NCI-H128 (cell line): ENCODE measurements around the gene CXXC5.

Source experiments
- DNase-seq: peaks from one replicate; lab custom pipeline; 2025; ENCODE audit not compliant: unreplicated experiment; lab: John Stamatoyannopoulos, UW

CXXC5 gene

GRCh38 chr5:139638090-139638735 lies 9.9 kb upstream of the CXXC5 start:
- peak; percentile 41 for DNase-seq

DNA sequence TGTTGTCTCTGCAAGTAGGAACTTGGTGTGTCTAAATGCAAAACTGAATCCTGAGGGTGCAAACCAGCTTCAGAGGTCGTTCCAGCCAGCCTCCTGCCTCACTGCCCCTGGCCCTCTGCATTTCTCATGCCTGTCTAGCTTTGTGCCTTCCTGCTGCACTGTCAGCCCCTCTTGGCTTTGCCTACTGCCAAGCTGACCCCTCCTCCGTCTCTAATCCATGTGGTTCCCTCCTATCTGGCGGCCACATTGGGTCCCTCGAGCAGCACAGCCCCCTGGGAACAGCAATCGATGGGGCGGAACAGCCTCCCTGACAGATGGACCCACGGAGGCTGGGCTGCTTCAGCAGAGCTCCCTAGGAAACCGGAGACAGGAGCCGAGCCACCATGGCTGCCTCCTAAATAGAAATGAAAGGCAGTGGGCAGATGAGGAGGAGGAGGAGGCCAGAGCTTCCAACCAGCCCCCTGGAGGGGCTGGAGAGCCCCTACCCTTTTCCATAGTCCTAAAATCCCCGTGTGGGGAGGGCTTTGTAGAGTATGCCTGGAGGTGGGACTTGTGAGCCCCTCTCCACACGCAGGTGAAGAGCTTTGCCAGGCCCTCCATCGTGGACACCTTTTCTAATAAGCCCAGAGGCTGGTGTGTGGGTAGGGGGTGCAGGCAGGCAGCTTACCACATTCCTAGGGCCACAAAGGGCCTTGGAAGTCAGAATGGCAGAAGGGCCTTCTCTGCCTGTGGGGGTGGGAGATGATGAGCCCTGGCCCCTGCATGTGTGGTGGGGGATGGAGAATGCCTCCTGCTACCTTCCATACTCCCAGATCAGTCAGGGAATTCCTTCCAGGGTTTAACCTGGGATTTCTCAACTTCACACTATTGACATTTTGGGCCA lies 9.2 kb upstream of the CXXC5 start:
- DNase-seq = no peak

DNA sequence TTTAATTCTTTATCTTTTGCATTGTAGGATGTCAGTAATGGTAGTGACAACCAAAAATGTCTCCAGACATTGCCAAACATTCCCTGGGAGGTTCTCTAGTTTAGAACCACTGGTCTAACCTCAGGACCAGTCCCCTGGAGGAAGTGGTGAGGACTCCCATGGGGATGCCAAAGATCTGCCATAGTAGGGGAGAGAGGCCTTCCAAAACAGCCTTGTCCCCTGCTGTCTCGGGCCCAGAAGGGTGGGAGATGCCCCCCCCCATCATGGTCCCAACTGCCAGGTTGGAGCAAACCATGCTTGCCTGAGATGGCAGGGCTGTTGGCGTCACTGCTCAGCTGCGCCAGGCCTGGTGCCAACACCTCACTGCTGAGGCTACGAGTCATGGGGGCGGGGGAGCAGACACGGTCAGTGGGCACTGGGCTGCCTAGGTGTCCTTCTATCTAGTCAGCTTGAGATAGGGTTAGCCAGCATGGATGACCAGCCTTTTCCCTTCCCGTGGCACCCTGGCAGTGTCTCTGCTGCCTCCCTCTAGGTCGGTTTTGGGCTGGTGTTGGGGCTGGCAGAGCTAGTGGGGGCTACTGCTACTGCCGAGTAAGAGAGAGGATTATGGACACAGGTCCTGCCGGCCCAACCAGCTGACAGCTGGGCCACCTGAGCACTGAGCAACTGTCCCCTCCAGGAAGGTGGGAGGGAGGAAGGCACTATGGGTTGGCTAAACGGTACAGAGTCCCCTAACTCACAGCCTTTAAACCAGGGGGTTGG lies 8.3 kb upstream of the CXXC5 start:
- no peak for DNase-seq

DNA sequence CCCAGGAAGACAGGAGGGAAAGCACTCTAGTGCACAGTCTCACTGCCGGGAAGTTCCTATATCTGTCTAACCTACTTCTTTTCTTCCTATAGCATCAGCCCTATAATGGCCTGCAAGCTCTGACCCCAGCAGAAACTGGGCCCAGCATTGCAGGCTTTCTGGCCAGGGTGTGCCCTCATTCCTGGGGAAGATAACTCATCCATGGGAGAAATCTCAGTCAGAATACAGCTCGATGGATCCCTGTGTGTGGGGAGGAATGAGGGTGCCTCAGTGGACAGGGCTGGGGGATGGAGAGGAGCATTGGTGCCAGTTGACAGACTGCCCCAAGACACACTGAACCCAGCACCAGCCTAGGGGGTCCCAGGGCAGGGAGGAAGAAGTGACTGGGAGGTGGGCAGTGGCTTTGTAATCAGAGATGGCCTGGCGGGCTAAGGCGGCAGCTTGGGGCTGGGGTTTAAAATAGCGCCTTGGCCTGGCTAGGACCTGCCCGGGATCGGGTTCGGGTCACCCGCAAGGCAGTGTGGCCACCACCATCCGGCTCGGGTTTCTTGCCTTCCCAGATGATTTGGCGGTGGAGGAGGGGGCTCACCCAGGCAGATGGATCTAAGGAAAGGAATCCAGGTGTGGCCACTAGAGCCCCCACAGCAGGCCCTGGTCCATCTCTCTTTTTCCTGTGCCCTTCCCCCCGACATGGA lies 7.6 kb upstream of the CXXC5 start:
- no peak for DNase-seq

GRCh38 chr5:139641116-139642080 lies 6.8 kb upstream of the CXXC5 start:
- DNase-seq = no peak

DNA sequence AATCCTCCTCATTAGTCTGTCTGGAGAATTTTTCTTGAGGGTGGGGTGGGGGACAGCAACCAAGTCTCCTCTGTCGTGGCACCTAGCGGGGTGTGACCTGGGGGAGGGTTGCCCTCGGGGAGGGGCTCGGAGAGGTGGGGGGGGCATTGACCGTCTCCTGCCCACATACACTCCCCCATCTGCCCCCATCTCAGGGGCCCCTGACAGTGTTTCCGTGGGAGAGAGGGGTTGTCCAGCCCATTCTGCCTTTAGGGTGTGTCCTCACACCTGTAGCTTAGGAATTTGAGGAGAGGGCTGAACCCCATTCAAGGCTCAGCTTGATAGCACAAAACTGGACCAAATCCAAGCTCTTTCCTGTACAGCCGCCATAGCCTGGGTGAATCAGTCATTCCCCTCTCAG lies 5.9 kb upstream of the CXXC5 start:
- no peak for DNase-seq

DNA sequence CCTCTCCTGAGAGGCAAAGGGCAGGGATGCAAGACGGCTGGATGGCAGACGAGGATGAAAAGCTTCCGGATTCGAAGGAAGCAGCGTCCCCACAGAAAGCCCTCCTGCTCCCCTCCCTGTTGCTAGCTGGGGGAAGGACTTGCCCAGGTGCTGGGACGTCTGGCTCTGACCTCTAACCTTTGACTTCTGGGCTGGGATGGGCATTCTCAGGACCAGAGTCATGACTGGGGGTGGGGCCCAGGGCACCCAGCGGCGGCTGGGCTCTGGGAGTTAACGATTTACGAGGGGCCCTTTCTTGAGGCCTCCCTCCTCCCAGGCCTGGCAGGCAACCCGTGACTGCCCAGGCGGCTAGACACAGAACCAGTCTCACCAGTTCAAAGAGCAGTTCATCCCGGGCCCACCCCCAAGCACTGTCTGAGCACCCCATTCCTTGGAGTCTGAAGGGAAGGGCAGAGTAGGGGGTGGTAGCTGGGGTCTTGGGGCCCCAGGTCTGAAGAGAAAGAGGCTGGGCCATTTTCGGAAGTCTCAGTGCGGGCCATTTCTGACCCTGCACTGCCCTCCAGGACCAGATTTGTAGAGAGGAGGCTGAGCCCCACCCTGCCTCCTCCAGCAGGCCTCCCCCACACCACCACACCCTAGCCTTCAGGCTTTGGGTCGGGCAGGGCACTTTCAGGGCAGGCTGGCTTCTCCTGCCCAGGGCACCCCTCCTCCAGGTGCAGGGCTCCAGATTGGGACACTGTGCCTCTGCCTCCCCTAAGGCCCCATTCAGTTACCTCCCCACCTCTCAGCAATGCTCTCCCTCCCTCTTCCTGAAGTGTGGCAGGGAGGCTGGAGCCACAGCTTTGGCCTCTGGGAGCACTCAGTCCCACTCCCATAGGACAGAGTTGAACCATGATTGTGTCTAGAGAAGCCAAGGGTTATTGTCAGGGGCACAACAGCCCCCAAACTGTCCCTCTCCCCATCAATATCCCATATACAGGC lies 5.0 kb upstream of the CXXC5 start:
- no peak for DNase-seq

- DNase-seq = no peak
Measured at GRCh38 chr5:139644001-139644456, 4.1 kb upstream of the CXXC5 start.

DNA sequence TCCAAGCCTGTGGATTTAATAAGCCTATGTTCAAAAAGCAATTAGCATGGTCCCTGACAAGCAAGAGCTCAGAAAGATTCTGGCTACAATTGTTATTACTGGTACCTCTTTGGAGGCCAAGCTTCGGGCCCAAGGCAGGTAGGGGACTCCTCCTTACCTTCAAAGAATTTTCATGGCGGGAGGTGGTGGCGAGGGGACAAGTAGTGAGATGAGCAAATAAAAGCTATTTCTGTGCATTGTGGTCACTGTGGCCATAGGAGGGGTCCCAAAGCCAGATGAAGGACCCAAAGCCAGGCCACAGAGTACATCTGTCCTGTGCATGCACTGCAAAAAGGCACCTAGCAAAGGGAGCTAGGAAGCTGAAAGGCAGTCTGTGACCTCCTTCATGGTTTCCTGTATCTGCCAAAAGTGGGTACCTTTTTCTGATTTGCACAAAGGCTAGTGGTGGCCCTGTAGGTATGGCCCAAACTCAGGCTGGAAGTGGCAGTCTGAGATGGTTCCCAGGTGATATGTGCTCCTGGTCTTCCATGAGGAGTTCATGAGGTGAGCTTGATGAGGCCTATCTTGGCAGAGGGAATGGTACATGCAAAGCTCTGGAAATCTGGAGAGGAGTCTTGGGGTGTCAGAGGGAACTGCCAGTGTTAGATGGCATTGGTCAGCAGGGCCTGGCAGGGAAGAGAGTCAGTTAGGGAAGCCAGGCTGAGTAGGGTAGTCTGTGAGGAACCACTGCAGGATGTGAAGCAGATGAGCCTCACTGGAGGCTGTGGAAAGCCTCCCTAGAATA lies 3.3 kb upstream of the CXXC5 start:
- no peak for DNase-seq

- no peak for DNase-seq
Measured at GRCh38 chr5:139645430-139645871, 2.7 kb upstream of the CXXC5 start.

DNA sequence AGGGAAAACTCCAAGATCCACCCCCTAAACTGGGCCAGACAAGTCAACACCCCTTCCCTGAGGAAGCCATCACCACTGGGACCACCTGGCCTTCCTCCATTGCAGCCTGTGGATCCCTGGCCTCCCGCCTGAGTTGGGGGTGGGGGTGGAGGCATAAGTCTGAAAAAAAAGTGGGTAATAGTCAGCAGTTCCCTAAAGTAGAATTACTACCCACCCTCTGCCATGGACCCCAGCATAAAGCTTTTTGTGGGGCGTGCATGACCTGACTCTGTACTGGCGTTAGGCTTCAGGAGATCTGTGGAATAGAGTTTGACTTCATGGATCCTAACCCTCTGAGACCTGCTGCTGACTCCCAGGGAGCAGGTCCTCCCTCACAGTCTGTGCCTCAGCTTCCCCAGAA lies 2.0 kb upstream of the CXXC5 start:
- DNase-seq = no peak

DNA sequence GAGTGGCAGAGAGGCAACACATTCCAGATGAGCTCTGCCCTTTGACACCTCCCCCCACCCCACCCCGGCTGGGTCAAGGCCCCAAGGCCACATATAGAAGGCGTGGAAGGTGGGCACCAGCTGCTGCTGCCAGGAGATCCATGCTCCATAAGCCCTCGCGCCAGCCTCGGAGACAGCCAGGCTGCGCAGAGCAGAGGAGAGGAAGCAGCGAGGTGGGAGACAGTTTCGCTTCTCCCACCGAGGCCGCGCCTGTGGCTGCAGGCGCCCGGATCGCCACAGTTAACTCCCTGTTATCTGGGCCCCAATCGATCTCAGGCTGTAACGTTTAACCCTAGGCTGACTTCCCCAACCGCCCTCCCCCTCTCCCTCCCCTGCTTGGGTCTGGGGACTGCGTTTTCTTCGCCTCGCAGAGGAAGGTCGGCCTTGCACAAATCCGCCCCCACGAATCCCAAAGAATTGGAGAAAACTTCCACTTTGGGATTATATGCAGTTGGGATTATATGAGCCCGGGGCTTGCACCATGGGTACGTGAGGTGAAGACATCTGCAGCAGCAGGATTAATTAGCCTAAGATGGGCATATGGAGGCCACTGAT lies 1.1 kb upstream of the CXXC5 start:
- DNase-seq = no peak

GRCh38 chr5:139647506-139648204 lies 494 bp upstream of the CXXC5 start:
- no peak for DNase-seq

DNA sequence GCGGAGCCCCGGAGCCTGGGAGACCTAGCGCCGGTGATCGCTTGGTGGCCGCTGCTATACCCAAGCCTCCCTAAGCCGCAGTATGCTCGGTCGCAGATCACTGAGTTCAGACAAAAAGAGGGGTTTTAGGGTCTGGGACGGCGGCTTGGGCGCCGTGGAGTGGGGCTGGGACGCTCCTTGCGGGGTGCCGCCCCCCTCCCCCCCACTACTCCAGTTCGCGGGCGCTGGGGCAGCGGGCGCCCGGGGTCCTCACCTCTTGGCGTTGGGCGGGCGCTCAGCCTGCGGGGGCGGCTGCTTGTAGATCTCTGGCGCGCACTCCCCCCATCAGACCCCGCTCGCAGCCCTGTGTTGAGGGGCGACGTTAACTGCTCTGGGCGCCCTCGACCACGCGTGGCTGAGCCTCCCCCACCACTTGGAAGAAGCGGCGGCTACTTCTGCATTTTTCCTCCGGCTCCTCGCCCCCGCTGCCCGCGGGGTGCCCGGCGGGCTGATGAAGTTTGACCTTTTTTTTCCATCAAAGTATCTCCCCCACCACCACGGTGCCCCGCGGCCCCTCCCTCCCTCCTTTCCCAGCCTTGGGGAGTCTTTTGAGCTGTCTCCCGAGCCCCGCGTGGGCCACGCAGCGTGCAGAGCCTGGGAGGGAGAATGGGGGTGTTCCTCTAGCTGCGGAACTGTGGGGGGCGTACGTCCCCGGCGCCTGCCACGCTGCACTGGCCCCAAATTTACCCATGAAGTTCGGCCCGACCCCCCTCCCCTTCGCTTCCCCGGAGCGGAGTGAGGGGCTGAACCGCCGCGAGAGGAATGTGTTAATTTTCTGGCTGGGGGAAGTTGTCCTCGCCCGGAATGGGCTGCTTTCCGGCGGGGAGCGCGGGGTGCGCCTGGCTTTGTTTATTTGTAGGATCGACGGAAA lies 1.2 kb downstream of the CXXC5 start:
- DNase-seq = no peak

- DNase-seq = no peak
Measured at GRCh38 chr5:139650031-139650688, 2.0 kb downstream of the CXXC5 start.
